Activated CD4-positive, alpha-beta T cell treated with anti-CD3 and anti-CD28 coated beads, Interleukin-10, Interleukin-2, amounts not matched to agents 100 ng/mL and 50 ng/mL, durations not matched to agents 16 hours and 8 hours (primary cell): ENCODE results near the gene POLK.
"Not testable (repeated sequence)": the region's sequence is repeated elsewhere in the genome, so short reads cannot be mapped to it uniquely, and the experiment has no call there.

Experiments
- DNase-seq: peaks from one replicate; pipeline ENCODE4 v3.0.0-alpha.2; 2020

The POLK gene

GRCh38 chr5:75511435-75512382 is at the start of gene POLK, which contains the start of gene CERT1:
Gene POLK, plus strand, starts transcription at chr5:75511891.
Gene CERT1, minus strand, starts transcription at chr5:75511629. Its CDS starts 422 bp downstream, at chr5:75511207.
- DNase-seq = peak; percentile 99

GRCh38 chr5:75463726-75464125 is 48.0 kb upstream of the POLK start:
- no peak for DNase-seq

DNA sequence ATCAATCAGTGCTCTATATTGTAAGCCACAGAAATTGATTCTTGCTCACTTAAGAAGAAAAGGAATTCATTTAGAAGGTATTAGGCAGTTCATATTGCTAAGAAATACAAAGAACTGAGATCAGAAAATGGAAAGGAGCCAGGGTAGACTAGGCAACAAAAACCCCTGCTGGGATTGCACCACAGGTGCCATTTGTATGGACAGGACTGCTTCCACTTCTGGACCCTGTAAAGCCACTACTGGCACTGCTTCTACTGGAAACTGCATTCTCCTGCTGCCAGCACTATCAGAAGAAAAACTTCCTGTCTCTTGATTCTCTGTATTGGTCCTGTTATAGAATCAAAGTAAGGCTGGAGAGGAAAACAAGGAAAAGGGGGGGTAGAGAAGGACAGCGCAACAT is 46.2 kb upstream of the POLK start:
- DNase-seq = no peak

DNA sequence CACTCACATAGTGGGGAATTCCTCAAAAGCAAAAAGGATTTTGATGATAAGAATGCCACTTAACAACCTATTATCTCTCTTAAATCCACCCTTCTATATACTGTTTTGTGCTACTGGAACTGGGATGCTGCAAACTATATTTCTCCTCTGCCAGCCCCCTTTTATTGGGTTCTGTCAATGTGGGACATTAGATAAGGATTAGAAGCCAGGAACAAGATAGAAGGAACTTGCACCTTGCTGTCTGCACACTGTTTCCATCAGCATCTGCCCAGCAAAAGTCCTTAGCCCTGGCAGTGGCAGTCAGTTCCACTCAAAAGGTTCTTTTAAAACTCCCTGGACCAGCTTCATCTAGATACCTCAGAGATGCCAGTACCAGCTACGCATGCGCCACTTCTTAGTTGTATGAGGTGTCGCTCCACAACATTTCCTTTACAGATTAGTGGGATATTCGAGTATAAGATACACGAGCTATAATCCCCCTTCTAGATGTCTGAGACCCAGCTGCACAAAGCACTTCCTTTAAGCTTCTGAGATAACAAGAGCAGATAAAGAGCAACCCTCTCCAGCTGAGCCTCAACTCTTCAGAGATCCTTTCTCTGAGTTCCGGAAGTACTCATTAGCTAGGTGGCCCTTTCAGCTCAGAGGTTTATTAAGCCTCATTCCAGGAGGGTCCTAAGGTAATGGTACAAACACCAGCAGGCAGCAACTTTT is 45.5 kb upstream of the POLK start:
- no peak for DNase-seq

DNA sequence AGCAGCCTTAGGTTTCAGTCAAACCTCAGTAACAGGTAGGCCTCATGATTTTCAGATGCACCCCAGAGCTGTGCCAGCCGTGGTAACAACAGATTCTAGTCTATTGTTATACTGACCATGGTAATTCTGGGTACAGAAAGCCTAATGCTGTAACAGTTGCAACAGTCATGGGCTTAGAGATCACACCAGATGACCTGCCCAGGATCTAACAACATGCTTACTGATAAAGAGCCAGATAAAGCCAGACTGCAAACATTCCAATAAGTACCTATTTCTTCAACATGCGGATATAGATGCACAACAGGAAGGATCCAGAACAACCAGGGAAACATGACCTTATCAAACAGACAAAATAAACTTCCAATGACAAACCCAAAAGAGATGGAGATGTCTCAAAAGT is 43.1 kb upstream of the POLK start:
- DNase-seq = no peak

GRCh38 chr5:75469017-75469416 is 42.7 kb upstream of the POLK start:
- no peak for DNase-seq

GRCh38 chr5:75471193-75471592 is 40.5 kb upstream of the POLK start:
- no peak for DNase-seq

- DNase-seq = no peak
Measured at GRCh38 chr5:75472973-75473372, 38.7 kb upstream of the POLK start.

- DNase-seq = no peak
Measured at GRCh38 chr5:75473463-75473862, 38.2 kb upstream of the POLK start.

DNA sequence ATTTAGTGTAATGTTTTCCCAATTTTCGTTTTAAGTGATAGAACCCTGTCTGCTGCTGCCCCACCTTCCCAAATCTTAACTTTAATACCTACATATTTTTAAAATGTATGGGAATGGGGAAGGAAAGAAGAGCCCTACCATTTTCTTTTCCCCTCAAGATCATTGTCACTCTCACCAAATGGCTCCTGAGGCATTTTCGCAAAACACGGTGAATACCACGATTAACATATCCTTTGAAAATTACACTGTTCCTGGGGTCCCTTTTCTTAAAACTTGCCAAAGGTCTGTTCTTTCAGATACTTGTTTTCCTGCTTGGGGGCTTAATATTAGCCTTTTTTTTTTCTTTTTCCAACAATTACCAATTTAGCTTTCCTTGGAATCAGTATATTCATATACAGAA is 36.3 kb upstream of the POLK start:
- no peak for DNase-seq

DNA sequence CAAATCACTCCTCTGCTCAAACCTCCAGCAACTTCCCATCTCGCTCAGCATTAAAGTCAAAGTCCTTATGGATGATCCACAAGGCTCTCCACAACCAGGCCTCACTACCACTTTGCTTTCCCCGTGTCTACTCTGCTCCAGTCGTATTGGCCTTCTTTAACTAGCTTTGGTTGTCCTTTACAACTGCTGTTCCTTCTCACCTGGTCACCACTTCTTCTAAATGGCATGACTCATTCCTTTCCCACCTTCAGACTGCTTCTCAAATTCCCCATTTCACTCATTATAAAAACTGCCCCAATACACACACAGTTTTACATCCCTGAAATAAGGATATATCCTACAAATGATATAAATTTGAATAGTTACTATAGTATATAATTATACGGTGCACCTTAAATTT is 30.7 kb upstream of the POLK start:
- no peak for DNase-seq

GRCh38 chr5:75482482-75482881 is 29.2 kb upstream of the POLK start:
- no peak for DNase-seq

DNA sequence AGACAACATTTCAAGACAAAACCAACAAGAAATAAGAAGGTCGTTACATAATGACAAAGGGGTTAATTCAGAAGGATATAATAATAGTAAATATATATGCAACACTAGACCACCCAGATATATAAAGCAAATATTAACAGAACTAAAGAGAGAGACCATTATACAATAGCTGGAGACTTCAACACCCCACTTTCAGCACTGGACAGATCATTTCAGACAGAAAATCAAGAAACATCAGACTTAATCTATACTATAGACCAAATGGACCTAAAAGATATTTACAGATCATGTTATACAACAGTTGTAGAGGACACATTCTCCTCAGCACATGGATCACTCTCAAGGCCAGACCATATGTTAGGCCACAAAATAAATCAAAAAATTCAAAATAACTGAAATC is 27.1 kb upstream of the POLK start:
- no peak for DNase-seq

DNA sequence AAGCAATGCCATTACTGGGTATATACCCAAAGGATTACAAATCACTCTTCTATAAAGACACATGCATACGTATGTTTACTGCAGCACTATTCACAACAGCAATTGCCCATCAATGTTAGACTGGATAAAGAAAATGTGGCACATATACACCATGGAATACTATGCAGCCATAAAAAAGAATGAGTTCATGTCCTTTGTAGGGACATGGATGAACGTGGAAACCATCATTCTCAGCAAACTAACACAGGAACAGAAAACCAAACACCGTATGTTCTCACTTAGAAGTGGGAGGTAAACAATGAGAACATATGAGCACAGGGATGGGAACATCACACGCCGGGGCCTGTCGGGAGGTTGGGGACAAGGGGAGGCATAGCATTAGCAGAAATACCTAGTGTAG is 21.8 kb upstream of the POLK start:
- not testable (repeated sequence) for DNase-seq

DNA sequence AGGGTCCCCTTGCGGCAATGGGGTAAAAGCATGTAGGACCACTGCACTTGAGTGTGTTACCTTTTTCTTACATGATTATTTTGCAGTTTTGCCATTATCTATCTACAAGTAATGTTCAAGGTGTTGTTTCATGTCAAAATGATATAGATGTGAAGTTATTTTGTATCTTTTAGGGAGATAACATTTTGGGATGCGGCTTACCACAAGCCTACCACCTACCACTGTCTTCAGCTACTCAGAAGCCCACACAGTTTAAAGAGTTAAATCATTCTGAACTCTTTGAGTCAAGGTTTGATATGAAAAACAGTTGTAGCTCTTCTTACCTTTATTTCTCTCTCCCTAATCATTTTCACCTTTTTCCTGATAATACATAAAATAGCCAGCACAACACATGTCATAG is 20.1 kb upstream of the POLK start:
- DNase-seq = no peak

DNA sequence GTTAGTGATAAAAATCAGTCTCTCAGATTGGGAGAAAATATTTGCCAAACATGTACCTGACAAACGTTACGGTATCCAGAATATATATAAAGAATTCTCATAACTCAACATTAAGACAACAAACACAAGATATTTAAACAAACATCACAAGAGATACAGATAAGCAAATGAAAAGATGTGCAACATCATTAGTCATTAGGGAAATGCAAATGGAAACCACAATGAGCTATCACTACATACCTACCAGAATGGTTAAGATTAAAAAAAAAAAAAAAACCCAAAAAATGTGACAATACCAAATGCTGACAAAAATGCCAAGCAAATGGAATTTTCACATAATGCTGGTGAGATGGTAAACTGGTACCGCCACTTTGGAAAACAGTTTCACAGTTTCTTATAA is 15.7 kb upstream of the POLK start:
- no peak for DNase-seq

DNA sequence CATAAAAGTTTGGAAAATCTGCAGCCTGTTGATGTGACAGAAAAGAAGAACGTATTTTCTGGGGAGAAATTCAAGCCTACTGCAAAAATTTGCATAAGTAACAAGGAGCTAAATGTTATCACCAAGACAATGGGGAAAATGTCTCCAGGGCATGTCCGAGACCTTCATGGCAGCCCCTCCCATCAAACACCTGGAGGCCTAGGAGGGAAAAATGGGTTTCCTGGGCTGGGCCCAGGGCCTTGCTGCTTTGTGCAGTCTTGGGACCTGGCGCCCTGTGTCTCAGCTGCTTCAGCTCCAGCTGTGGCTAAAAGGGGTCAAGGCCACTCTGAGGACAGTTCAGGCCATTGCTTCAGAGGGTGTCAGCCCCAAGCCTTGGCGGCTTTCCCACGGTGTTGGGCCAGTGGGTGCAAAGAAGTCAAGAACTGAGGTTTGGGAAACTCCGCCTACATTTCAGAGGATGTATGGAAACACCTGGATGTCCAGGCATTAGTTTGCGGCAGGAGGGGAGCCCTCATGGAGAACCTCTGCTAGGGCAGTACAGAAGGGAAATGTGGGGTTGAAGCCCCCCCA is 13.4 kb upstream of the POLK start:
- no peak for DNase-seq

GRCh38 chr5:75498875-75499274 is 12.8 kb upstream of the POLK start:
- DNase-seq = not testable (repeated sequence)

DNA sequence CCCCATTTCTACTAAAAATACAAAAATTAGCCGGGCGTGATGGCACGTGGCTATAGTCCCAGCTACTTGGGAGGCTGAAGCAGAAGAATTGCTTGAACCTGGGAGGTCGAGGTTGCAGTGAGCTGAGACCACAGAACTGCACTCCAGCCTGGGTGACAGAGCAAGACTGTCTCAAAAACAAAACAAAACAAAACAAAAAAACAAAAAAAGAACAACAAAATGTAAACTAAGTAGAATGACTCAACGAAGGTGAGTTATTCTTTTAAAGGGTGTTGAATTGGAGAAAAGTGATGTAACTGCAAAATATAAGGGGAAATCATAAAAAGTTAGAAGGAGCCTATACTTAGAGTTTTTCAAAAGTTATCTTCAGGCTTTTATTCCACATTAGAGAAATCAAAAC is 6.6 kb upstream of the POLK start:
- not testable (repeated sequence) for DNase-seq

DNA sequence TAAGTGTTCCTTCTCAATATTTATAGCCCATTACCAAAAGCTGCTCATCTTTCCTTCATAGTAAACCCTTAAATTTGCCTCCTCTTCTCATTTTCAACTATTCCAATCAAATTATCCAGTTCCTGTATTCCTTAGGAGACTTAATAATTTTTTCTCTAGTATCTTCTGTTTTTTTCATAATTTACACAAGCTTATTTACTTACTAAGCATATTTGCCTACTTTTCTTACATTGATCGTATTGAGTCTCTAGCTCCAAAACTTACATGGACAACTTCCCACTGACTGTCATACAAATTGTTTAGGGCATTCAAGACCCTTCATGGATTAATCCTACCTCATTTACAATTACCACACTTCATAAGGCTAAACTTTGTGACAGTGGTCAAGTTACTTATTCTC is 3.9 kb upstream of the POLK start:
- no peak for DNase-seq

GRCh38 chr5:75509546-75509945 is 2.1 kb upstream of the POLK start:
- DNase-seq = no peak

DNA sequence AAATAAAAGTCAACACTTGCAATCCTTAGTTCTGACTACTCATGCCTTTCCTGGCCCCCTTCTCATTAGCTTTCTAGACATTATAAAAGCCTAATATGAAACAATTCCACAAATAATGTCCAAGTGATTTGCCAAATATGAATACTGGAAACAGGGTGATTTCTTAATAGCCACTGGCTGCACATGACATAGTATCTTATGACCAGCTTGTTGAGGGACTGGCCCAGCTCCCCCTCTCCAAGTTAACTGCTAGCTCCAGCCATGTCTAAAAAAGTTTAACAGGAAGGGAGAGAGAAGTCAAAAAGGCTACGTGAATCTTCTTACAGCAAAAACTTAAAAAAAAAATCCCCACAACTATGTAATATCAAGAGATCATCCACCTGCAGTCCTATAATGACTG is 1.7 kb upstream of the POLK start:
- no peak for DNase-seq

DNA sequence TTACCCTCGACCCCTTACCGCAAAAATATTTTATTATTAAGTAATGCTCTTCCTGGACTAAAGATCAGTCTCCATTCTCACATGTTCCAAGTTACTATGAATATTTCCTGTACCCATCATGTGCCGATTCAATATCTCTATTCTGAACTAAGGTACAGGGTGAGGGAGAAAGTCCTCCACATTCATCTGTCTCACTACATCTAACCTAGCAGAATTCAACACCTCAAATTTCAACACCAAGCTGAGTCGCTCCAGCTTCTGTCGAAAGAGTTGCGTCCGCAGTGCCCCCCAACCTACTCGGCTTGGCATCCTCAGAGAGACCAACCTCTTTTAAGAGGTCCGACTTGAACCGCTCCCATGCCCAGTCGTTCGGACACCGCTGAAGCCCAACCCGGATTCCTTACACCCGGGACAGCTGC is 1.3 kb upstream of the POLK start:
- DNase-seq = peak; percentile 28
